ENCODE measurements around the gene SKI. TPM values are rescaled to one million over a fixed set of nuclear protein-coding genes. Genes with fewer than 3 reads are reported as not detected.

Gene SKI
- total RNA-seq, 3 donors from 2014 or later, result 22.1 to 33.8 (median 26.7) TPM

DNA sequence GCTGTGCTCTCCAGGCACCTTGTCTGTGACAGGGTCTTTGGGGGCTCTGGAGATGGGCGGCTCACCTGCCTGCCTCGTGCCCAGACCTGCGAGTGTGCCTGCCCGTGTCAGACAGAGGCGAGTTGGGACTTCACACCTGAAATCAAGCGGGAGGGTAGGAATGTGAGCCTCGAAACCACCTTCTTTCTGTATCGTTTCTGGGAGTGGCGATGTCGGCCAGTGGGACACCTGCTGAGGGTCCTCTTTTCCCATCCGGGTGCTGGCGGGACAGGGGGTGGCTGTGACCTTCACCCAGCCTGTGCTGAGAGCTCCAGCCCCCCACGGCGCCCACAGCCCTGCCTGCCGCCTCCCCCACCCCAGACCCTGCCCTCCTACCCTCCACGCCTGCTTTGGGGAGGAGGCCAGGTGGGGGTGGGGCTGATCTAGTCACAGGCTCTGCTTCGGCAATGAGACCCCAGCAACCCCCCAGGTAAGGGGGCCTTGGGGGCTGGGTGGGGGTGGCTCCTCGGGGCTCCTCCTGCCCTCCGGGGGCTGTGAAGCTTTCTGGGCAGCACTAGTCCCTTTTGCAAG is 17.9 kb upstream of the SKI start:
- intact Hi-C loops (cut with DNase I; ENCODE audit: low total_unique reads), result no loop called here
- Histone ChIP-seq H3K4me3 (no peak overlapping the region), H3K27me3 (no peaks in the 10 kb centered on the region), H3K4me1 (peaks cover 33 to 36% of the 10 kb centered on the region in 2 donors), H3K27ac (peak overlapping the region; percentile 78 to 94), H3K36me3 (no peaks in the 10 kb centered on the region), H3K9me3 (no peaks in the 10 kb centered on the region)
- TF ChIP-seq, protein P1, sequence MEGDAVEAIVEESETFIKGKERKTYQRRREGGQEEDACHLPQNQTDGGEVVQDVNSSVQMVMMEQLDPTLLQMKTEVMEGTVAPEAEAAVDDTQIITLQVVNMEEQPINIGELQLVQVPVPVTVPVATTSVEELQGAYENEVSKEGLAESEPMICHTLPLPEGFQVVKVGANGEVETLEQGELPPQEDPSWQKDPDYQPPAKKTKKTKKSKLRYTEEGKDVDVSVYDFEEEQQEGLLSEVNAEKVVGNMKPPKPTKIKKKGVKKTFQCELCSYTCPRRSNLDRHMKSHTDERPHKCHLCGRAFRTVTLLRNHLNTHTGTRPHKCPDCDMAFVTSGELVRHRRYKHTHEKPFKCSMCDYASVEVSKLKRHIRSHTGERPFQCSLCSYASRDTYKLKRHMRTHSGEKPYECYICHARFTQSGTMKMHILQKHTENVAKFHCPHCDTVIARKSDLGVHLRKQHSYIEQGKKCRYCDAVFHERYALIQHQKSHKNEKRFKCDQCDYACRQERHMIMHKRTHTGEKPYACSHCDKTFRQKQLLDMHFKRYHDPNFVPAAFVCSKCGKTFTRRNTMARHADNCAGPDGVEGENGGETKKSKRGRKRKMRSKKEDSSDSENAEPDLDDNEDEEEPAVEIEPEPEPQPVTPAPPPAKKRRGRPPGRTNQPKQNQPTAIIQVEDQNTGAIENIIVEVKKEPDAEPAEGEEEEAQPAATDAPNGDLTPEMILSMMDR (IDR thresholded peaks at IDR 0.05), result no peak
- TF ChIP-seq POLR2A (IDR thresholded peaks at IDR 0.05) (no peak), POLR2AphosphoS5 (IDR thresholded peaks at IDR 0.05) (no peak)
- DNase-seq (ENCODE audit: low spot score in 2 of 2), result no peak

GRCh38 chr1:2210786-2211185 is 17.3 kb upstream of the SKI start:
- Histone ChIP-seq H3K27ac (peak overlapping the region in 1 of 2 donors; percentile 78), H3K36me3 (no peaks in the 10 kb centered on the region), H3K4me3 (no peak overlapping the region), H3K27me3 (no peaks in the 10 kb centered on the region), H3K4me1 (peaks cover 29 to 32% of the 10 kb centered on the region in 2 donors), H3K9me3 (no peaks in the 10 kb centered on the region)
- intact Hi-C loops (cut with DNase I; ENCODE audit: low total_unique reads), result no loop called here
- no peak for DNase-seq (ENCODE audit: low spot score in 2 of 2)
- no peak for TF ChIP-seq POLR2AphosphoS5 (IDR thresholded peaks at IDR 0.05)
- TF ChIP-seq, protein P1 (IDR thresholded peaks at IDR 0.05), result no peak
- no peak for TF ChIP-seq POLR2A (IDR thresholded peaks at IDR 0.05)

DNA sequence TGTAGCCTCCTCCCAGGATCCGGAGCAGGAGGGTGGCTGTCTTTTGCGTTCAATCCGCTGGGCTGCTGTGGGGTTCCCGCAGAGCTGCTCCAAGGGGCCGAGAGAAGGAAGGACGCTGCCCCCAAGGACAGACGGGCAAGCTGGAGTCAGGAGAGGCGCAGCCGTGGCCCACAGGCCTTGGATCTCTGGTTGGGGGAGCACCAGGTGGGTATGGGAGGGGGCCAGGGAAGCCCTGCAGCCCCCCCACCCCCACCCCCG is 15.9 kb upstream of the SKI start:
- Histone ChIP-seq H3K9me3 (no peaks in the 10 kb centered on the region), H3K4me1 (peaks cover 28 to 31% of the 10 kb centered on the region in 2 donors), H3K4me3 (peak overlapping the region; percentile 28 to 60 (median 41)), H3K36me3 (no peaks in the 10 kb centered on the region), H3K27me3 (no peaks in the 10 kb centered on the region), H3K27ac (peak overlapping the region; percentile 92 to 94)
- no peak for DNase-seq (ENCODE audit: low spot score in 2 of 2)
- intact Hi-C loops (cut with DNase I; ENCODE audit: low total_unique reads), result no loop called here
- TF ChIP-seq POLR2AphosphoS5 (IDR thresholded peaks at IDR 0.05), result no peak
- no peak for TF ChIP-seq POLR2A (IDR thresholded peaks at IDR 0.05)
- TF ChIP-seq, protein P1 (IDR thresholded peaks at IDR 0.05), result no peak

DNA sequence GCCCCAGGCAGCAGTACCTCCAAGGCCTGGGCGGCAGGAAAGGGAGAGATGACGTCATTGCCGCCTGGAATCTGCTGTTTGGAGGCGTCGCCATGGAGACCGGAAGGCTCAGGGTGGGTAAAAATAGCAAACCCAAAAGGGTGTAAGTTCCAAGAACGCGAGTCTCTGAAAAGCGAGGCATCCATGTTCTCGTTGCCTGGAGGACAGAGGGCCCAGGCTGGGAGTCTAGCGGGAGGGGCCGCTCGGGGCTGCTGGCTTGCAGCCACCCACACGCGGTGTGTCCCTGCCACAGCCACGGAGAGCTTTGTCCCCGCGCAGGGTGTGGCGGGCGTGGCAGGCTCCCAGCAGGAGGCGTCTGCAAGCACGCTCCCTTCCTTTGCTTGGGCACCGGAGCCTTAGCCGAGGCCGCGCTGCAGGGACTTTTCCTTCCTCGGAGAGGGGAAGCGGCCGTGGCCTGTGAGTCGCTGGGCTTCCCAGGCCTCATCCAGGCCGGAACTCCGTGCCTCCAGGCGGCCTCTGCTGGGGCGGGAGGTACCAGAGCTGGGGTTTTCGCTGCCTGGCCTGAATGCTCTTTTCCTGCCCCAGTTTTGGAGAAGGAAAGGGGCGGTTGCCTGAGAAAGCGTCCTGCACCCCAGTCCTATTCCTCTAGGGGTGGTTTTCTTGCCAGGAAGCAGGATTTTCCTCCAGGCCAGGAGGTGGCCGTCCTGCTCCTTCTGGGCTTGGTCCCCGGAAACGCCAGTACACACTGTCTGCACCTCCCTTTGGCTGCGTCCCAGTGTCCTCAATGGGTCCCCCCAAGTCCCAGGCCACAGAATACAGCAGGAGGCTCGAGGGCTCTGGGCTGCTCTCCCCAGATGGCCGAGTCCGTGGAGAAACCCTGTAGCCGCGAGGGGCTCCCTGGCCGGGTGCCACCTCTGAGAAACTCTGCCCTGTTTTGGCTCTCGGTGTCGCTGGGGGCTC is 15.3 kb upstream of the SKI start:
- Histone ChIP-seq H3K4me3 (peak overlapping the region; percentile 28 to 60 (median 41)), H3K27me3 (no peaks in the 10 kb centered on the region), H3K36me3 (no peaks in the 10 kb centered on the region), H3K27ac (peak overlapping the region; percentile 92 to 94), H3K9me3 (no peaks in the 10 kb centered on the region), H3K4me1 (peaks cover 28 to 31% of the 10 kb centered on the region in 2 donors)
- intact Hi-C loops (cut with DNase I; ENCODE audit: low total_unique reads), result no loop called here
- TF ChIP-seq, protein P1 (IDR thresholded peaks at IDR 0.05), result peak in 2 of 3 donors; percentile 29 to 63
- no peak for TF ChIP-seq POLR2A (IDR thresholded peaks at IDR 0.05)
- TF ChIP-seq POLR2AphosphoS5 (IDR thresholded peaks at IDR 0.05), result peak; percentile 65 to 82 (median 66)
- DNase-seq (ENCODE audit: low spot score in 2 of 2), result peak; percentile 81 to 83

Measured in breast epithelium (tissue), 4 donors.